ENCODE data around the gene CRELD2. TPM values are rescaled to one million over a fixed set of nuclear protein-coding genes. Genes with fewer than 3 reads are reported as not detected.

Gene CRELD2
- total and polyA plus RNA-seq, 2 experiments from 2014 or later, result 35.7 to 47.7 TPM

- peaks cover 28% of the 10 kb centered on the region for H3K79me2 ChIP-seq (replicated peaks; ENCODE audit: insufficient read depth)
- no peak overlapping the region for H3K27ac Mint-ChIP-seq
Observed at GRCh38 chr22:49887064-49887451, 31.4 kb upstream of the CRELD2 start.

More at GRCh38 chr22:49887064-49887451, 31.4 kb upstream of the CRELD2 start:
- no peak overlapping the region for H3K27ac ChIP-seq (ENCODE audit: low read depth)
- Mint-ChIP-seq H3K27me3 (ENCODE audit: insufficient read depth, low read depth, poor library complexity) (peaks cover 3% of the 10 kb centered on the region), H3K9me3 (peaks cover 30% of the 10 kb centered on the region), H3K4me3 (no peak overlapping the region), H3K36me3 (ENCODE audit: low read depth) (peaks cover 89% of the 10 kb centered on the region), H3K4me1 (peaks cover 2% of the 10 kb centered on the region; the same call in 2 of the 3 replicates)
- 0 out of 2 replicates have a peak, but pooled peaks cover 4% of the 10 kb centered on the region for H3K9me2 ChIP-seq (ENCODE audit: insufficient read depth)
- DNase-seq (ENCODE audit: low spot score), result no peak
- no peak overlapping the region for H3K4me2 ChIP-seq
- H3K36me3 ChIP-seq (ENCODE audit: insufficient read depth), result peaks cover 4% of the 10 kb centered on the region
- H3K4me1 ChIP-seq (ENCODE audit: insufficient read depth), result no peaks in the 10 kb centered on the region
- H4K20me1 ChIP-seq (replicated peaks; ENCODE audit: insufficient read depth), result peaks cover 20% of the 10 kb centered on the region
- H2AFZ ChIP-seq, result no peak overlapping the region
- ATAC-seq, result no peak
- H3K27me3 ChIP-seq (ENCODE audit: insufficient read depth), result no peaks in the 10 kb centered on the region
- H3F3A ChIP-seq (replicated peaks; ENCODE audit: low read depth), result no peaks in the 10 kb centered on the region
- no peak for TF ChIP-seq EZH2phosphoT487 (IDR thresholded peaks at IDR 0.05; ENCODE audit: unreplicated experiment)
- no peak for TF ChIP-seq POLR2AphosphoS5 (IDR thresholded peaks at IDR 0.05; ENCODE audit: low read depth)
- TF ChIP-seq ZNF462 (CRISPR knock-in tag; IDR thresholded peaks at IDR 0.05), result no peak
- TF ChIP-seq EZH2 (IDR thresholded peaks at IDR 0.05; ENCODE audit: low read depth, unreplicated experiment), result no peak
- no peak for TF ChIP-seq REST (IDR thresholded peaks at IDR 0.05; ENCODE audit: unreplicated experiment)
- TF ChIP-seq CREB1 (CRISPR knock-in tag; IDR thresholded peaks at IDR 0.05; ENCODE audit: low read depth), result no peak
- TF ChIP-seq CTCF (conservative IDR thresholded peaks at IDR 0.05; ENCODE audit: low read depth in 2 of 2), result no peak
- no peak for TF ChIP-seq STAT1 (IDR thresholded peaks at IDR 0.05; ENCODE audit: unreplicated experiment)
- TF ChIP-seq ZNF331 (CRISPR knock-in tag; IDR thresholded peaks at IDR 0.05; ENCODE audit: low read depth), result no peak
- no peak for TF ChIP-seq ZNF114 (CRISPR knock-in tag; IDR thresholded peaks at IDR 0.05)
- no peak for TF ChIP-seq JUNB (IDR thresholded peaks at IDR 0.05; ENCODE audit: unreplicated experiment)
- no peak for TF ChIP-seq NANOG (IDR thresholded peaks at IDR 0.05; ENCODE audit: borderline replicate concordance)
- no peak for TF ChIP-seq ETS1 (IDR thresholded peaks at IDR 0.05)
- no peak overlapping the region for H3K4me3 ChIP-seq

All from GM23338 (cell line).